NCI-H1436 treated with DMSO at 0.1 percent for 48 hours (cell line): ENCODE results near the gene GNPTG.

Source experiments
- DNase-seq: peaks from one replicate; lab custom pipeline; 2025; lab: John Stamatoyannopoulos, UW

Gene GNPTG

DNA sequence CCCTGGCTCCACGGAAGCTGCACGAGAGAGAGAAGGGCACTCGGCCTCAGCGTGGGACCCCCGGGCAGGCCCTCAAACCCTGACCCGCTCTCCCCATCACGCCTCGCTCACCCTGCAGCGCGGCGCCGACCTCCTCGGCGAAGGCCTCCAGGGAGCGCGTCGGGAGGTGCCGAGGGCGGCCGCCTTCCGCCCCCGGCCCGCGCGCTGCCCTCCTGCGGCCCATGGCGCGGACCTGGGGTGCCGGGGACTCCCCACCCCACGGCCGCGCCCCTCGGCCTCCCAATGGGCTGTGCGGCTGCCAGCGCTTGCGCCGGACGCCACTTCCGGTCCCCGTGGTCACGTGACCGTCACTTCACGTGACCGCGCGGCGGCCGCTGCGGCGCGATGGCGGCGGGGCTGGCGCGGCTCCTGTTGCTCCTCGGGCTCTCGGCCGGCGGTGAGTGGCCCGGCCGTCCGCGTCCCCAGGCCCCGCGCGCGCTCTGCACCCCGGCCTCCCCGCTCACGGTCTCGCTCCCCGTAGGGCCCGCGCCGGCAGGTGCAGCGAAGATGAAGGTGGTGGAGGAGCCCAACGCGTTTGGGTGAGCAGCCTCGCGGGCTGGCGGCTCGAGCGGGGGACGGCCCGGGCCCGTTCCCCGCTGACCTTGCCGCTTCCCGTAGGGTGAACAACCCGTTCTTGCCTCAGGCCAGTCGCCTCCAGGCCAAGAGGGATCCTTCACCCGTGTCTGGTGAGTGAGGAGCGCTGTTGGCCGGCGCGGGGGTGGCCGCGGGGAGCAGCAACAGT is at the start of gene GNPTG, which contains the start of gene TSR3:
Gene GNPTG, plus strand, starts transcription at position 350 of the 781 bp plus-strand sequence. Its CDS starts 35 bp downstream, at position 385.
Gene TSR3, minus strand, starts transcription at position 297 of the 781 bp plus-strand sequence. Its CDS starts 74 bp downstream, at position 223.
- no peak for DNase-seq

DNA sequence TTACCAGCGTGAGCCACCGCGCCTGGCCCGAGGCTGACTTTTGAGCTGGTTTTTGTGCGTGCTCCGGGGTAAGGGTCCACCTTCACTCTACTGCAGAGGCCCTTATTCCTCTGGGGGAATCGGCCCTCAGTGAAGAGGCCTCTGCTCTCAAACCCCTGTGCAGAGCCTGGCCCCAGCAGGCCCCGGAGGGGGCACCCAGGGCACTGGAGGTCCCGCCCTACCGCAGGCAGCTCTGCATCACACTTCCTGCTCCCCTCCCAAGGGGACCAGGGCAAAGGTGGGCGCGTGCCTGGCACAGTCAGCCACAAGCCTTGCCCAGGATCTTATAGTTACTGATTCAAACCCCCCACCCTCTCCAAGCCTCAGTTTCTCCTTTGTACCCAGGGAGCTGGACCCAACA is 45.9 kb upstream of the GNPTG start:
- DNase-seq = no peak

DNA sequence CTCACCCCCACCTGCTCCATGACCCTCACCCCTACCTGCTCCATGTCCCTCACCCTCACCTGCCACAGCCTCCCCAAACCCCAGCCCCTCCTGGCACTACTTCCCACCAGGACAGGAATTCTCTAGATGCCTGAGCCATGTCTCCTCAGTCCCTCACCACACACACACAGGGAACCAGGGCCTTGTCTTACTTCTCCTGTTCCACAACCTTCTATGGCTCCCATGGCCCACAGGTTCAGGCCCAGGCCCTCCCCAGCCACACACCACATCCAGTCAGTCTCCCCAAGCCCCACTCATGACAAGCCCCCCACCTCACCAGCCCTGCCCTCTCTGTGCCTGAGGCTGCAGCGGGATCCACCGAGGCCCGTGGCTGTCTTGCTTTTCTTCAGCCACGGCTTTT is 45.4 kb upstream of the GNPTG start:
- DNase-seq = no peak

DNA sequence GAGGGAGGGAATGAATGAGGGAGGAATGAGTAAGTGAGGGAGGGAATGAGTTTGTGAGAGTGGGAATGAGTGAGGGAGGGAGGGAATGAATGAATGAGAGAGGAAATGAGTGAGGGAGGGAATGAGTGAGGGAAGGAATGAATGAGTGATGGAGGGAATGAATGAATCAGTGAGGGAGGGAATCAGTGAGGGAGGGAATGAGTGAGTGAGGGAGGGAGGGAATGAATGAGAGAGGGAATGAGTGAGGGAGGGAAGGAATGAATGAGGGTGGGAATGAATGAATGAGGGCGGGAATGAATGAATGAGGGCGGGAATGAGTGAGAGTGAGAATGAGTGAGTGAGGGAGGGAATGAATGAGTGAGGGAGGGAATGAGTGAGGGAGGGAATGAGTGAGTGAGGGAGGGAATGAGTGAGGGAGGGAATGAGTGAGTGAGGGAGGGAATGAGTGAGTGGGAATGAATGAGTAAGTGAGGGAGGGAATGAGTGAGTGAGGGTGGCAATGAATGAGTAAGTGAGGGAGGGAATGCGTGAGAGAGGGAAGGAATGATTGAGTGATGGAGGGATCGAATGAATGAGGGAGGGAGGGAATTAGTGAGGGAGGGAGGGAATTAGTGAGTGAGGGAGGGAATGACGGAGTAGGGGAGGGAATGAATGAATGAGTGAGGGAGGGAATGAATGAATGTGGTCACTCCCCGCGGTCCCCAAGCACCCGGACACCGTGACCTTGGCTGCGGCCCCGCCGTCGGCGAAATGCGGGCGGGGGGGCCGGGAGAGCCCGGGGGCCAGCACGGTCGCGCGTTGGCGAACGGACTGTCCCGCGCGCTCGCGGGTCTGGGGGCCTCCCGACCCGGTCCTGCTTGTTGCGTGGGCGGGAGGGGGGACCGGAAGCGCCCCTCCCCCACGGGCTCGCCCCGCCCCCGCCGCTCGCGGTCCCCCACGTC is 43.4 kb upstream of the GNPTG start:
- no peak for DNase-seq

DNA sequence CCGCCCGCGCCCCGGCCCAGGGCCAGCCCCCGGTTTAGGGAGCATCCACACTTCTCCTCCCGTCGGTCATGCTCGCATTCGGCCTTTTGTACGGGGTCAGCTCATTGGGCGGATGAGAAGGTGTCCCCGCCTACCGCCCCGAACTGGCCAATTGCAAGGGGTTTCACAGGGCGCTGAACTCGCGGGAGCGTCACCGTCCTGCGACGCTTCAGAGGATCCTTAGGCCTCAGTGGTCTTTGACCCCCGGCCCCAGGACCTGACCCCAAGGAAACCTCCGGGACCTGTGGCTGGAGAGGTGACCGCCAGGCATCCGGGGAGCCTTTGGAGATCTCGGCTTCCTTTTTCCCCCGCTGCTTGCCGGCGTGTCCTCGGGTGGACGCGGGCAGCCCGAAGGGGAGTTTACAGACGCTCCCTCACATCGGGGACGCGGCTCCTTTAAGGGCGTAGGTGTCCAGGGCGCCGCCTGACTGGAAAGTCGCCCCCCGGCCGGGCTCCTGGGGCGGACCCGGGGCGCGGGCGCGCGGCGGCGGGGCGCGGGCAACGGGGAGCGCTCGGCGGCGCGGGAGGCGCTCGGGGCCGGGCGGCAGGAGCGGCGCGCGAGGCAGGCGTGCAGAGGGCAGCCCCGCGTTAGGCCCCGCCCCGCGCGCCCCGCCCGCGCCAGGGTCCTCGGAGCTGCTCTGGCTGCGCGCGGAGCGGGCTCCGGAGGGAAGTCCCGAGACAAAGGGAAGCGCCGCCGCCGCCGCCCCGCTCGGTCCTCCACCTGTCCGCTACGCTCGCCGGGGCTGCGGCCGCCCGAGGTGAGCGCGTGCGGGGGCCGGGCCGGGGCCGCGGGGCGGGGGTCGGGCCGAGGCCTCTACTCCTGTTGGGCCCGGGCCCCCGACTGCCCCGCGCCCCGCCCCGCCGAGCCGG is 42.5 kb upstream of the GNPTG start, which contains the start of gene UBE2I:
Gene UBE2I, plus strand, starts transcription at position 660 of the 909 bp plus-strand sequence. CDS start 4,395 bp downstream, outside the sequence.
- peak; percentile 60 for DNase-seq

DNA sequence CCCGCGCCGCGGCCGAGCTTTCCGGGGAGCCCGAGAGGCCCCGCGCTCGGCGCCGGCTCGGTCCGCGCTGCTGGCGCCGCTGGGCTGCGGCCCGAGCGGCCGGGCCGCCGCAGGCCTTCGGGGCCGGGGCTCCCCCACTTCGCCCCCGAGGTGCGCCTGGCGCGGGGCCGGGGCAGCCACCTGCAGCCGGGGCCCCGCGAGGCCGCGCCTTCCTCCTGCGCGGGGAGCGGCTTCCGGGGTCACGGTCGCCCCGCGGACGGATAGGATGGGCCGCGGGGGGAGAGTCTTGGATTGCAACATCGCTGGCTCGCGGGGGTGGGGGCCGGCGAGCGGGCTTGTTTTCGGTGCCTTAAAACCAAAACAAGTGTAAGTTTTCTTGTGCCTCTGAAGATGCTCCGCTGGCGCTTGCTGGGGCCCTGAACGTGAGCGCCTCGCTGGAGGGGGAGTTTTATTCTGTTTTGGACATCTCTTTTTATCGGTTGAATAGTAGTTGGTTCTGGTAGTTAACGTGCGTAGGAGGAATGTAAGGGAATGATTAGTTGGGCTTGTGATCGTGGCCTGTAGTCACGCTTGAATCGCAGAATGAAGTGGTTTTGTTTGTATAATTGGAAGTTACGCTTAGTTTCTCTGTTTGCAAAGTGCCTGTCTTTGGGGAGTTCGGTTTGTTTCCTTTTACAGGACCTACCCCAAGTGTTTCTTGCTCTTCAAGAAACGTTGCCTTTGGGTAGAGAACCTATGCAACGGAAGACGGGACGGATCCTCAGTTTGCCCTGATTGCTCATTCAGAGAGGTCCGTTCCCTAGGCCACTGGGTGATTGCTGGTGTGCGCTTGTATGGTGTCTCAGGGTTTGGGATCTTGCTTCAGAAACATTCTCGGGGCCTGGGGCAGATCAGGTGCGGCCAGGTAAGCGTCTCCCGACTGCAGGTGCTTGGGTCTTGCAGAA is 41.6 kb upstream of the GNPTG start:
- no peak for DNase-seq

DNA sequence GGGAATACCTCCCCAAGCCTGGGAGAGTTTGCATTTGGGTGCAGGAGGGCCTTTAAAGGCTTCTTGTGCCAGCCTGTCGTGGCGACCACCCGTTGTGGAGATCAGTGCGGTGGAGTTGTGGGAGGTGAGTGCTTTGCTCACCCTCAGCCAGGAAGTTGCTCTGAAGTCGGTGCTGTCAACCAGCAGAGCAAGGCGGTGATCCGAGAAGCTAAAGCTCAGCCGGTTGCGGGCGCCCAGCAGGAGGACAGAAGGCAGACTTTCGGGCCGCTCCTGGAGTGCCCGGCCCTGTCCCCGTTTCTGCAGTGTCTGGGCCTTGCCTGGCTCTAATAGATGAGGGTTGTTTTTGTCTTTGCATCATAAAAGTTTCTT is 40.9 kb upstream of the GNPTG start:
- DNase-seq = no peak

DNA sequence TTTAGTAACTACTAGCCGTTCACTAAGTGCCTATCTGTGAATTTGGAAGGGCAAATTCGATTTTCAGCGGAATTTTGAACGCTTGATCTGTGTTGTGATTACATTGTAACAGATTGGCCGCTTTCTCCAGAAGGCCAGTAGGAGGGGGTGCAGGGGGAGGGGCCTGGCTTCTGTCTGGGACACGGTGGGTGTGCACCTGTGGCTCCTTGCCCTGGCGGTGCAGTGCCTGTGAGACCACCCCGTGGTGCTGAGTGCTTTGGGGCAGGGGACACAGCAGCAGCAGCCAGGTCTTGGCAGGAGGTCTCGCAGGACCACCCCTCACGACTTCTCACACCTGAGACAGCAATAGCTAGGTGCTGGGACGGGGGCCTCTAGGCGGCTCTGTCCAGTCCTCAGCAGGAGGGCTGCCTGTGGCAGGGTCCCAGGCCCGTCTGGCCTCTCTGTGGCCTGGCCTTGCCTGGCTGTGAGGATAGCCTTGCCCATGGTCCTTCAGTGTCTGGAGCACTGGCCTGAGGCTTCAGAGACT is 40.5 kb upstream of the GNPTG start:
- no peak for DNase-seq

DNA sequence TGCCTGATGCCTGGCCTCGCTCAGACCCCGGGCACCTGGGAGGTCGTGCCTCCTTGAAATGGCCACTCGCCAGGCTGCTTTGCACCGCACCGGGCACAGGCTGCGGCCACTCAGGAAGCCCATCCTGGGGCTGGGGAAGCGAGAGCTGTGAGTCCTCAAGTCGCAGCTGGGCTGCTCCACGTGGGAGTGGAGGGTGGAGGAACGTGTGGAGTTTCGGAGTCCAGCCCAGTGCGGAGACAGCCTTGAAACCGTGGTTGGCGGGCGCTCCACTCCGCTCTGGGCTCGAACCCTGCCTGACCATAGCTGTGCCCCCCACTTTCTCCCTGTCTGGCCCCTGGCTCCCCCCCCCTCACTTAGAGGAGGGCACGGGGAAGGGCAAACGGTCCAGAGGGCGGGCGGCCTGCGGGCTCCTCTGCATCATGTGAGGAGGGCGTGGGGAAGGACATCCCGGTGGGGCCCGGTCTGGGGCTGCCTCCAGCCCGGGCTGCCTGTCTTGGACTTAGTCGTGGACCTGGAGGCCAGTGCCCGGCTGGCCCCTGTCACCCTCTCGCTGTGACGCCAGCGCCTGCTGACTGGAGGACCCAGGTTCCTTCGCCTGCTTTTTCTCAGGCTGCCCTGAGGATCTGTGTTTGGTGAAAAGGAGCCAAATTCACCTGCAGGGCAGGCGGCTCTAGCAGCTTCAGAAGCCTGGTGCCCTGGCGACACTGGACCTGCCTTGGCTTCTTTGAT is 39.8 kb upstream of the GNPTG start:
- no peak for DNase-seq

DNA sequence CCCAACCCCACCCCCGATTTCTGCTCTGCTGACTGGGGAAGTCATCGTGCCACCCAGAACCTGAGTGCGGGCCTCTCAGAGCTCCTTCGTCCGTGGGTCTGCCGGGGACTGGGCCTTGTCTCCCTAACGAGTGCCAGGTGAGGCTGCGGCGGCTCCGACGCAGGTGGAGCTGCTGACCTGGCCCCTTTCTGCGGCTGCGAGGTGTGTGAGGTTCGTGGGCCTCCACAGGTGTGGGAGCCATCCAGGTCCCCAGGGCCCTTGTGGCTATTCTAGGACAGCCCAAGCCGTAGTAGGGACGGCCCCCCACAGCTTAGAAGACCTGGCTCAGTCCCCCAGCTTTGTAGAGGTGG is 39.3 kb upstream of the GNPTG start:
- DNase-seq = no peak

DNA sequence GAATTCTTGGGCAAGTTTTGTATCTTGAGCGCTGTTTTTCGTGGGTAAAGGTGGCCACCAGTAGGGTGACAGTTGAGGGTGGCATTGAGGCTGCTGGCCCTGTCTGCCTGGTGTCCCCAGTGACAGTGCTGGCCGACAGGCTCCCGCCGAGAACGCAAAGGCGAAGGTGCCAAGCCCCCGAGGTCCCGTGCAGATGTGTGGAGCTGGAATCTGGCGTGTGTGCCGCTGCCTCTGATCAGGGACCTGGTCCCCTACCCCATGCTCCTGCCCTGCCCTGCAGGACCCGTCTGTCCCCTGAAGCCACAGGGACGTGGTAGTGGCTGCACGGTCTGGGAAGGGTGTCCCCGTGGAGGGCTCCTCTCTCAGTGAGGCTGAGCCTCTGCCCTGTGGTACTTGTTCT is 38.8 kb upstream of the GNPTG start:
- DNase-seq = no peak

DNA sequence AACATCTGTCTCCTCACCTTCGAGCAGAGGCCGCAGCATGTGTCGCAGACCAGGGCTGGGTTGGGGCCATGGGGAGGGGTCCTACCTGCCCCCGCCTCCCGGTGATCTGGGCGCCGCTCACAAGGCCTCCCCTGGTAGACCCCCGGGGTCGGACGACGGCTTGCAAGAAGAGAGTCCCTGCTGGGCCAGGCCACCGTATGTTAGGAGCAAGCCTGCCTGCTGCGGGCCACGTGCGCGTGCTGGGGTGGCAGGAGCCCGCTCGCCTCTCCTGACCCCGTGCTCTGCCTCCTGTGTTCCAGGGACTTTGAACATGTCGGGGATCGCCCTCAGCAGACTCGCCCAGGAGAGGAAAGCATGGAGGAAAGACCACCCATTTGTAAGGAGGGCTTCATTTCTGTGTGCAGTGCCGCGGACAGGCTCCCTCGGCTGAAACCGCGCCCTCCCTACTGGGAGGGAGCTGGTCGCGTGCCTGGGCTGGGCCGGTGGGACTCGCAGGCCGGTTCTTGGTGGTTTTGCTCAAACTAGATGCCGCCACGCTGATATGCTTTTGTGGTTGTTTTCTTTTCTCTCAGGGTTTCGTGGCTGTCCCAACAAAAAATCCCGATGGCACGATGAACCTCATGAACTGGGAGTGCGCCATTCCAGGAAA is 37.9 kb upstream of the GNPTG start:
- DNase-seq = no peak

DNA sequence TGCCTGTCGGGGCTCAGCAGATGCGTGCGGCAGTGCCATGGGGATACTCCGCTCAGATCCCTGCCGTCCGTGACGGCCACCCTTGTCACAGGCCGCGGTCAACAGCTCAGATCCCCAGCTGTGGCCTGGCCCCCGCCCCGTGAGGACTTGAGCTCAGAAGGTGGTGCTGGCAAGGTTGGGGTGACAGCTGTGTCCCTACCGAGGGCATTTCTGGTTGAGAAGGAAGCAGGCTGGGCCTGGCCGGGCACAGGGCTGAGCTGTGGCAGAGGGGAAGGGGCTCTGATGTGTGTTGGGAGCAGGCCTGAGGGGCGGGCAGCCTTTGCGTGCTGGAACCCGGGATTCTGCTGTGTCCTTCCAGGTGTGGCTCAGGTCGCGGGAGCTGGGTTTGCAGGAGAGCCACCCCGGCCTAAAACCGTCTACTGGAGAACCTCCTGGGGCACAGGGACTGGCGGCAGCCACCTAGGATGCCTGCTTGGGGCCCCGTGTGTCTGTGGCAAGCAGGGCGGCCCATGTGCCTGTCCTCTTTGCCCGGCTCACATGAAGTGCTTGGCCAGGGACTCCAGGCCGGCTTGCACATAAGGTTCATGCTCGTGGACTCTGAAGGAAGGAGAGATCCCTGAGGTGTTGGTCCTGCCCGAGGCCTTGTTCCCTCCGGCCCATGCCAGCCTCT is 37.2 kb upstream of the GNPTG start:
- no peak for DNase-seq

DNA sequence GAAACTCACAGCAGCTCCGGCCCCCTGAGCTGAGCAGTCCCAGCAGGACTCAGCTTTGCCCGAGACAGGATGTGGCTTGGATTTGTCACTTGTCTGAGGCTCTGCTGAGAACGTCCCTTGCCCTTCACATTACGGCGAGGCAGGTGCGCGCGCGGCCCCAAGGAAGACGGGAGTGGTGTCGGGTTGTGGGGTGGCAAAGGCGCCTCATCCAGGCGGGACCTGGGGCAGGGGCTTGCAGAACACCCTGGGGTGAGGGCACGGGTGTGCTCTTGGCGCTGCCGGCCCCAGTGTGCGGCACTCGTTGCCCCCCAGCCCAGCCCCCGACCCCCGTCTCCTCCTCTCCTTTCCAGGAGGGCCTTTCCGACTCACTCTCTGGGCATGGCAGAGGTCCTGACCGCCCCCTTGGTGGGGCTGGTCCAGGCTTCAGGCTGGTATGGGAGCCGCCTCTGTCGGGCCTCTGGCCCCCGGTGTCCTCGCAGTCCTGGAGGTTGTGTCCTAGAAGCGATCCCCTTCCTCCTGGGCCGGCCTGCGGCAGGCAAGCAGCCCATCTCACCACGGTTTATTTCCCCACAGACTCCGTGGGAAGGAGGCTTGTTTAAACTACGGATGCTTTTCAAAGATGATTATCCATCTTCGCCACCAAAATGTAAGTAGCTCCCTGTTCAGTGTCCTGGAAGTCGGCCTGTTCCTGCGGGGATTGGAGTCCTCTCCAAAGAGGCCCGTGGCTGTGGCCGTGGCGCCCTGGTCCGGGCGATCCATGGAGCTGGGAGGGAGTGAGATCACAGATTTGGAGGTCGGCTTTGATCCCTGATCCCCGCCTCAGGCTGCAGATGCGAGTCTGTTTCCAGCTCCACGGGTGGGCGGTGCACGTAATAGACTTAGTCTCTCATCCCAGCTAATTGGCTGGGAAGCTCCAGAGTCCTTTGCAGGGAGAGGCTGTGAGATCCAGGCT is 36.4 kb upstream of the GNPTG start:
- DNase-seq = no peak

DNA sequence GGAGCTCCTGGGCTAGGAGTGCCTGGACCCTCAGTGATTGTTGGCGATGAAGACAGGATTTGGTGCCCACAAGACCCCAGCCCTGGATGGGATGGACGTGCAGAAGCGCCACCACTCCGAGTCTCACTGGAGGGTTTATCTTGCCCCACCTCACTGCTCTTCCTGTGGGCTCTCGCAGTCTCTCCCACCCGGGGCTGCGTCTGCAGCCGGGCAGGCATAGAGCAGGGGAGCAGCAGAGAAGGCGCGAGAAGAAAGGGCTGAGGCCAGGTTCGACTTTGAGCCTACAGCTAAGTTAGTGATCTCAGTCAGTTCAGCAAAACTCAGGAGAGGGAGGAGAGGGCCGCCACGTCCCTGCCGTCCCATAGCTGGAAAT is 35.7 kb upstream of the GNPTG start:
- DNase-seq = no peak

DNA sequence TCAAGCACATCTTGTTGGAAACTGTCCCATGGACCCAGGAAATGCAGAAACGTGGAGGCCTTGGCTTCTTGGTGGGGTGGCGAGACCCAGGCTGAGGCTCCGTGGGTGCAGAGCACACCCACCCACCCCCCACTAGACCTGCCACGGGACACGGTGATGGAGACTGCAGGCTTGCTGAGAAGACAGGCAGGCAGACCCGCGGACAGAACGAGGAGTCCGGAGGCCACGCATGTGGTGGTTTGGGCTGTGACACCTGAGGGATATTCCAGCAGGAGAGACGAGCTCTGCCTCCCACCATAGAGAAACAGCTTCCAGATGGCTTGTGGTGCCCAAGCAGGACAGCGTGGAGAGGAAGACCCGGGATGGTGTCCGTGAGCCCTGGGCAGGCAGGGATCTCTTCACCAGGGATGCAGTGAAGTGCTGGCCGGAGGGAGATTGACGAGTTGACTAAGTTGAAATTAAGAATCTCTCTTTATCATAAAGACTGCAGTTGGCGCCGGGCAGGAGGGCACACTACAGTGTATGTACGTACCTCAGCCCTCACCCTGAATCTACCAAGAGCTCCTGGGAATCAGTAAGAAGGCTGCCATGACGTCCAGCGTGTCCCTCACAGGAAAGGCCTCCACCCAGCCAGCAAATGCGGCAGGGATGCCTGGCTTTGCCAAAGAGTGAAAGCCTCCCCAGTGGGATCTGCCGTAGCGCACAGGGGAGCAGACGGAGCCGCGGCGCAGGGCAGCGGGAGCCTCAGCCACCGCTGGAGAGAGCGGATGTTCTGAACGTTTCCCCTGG is 34.1 kb upstream of the GNPTG start:
- DNase-seq = no peak

DNA sequence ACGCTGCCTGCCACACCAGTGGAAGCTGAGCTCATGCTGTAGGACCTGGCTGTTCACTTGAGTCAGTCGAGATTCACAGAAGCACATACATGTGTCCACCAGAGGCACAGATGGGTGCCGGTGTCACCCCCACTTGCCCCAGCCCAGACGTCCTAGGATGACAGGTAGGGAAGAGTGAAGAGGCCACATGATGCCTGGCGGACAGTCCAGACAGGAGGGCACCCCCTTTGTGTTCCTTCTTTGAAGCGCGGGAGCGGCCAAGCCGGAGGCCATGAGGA is 33.5 kb upstream of the GNPTG start:
- no peak for DNase-seq
